PC-9 (cell line): ENCODE data around the gene RXYLT1.

Source experiments
- EZH2 ChIP-seq: fragments of 200-600 bp; sonication (generic); IDR thresholded peaks from 2 replicates; pipeline ENCODE4 v1.8.0; 2017; ENCODE audit warnings: antibody characterized with exemption, low read depth
- TF ChIP-seq, protein P1 (sequence below): fragments of 200-600 bp; sonication (generic); conservative IDR thresholded peaks from 2 replicates; pipeline ENCODE4 v1.6.1; 2017; ENCODE audit warnings: mixed run types, antibody characterized with exemption, mild to moderate bottlenecking, moderate library complexity

DNA sequence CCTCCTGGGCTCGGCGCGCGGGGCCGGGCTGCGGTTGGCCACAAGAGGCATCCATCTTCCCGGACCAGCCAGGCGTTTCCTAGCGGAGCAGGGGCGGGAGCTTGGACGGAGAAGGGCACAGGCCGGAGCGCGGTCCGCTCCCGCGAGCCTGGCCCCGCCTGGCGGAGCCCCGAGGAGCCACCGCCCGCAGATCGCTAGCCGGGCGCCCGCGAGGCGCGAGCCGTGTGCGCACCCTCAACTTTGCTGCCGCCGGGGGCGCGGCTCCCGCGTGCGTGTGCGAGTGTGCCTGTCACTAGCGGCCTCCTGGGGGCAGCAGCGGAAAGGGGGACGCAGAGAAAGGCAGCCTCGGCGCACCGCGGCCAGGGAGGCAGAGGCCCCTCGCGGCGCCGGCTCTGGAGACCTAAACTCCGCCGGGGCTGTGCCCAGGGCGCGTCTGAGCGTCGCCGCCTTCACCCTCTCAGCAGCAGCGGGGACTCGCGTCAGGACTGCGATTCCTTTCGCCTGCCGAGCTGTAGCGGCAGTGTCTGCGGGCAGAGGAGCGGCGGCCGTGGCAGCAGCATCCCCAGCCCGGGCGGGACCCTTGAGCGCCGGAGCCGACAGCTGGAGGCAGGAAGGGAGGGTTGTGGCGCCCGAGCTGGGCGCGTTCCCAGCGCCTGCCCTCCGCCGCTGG, 64.1 kb downstream of the RXYLT1 start:
- TF ChIP-seq, protein P1, sequence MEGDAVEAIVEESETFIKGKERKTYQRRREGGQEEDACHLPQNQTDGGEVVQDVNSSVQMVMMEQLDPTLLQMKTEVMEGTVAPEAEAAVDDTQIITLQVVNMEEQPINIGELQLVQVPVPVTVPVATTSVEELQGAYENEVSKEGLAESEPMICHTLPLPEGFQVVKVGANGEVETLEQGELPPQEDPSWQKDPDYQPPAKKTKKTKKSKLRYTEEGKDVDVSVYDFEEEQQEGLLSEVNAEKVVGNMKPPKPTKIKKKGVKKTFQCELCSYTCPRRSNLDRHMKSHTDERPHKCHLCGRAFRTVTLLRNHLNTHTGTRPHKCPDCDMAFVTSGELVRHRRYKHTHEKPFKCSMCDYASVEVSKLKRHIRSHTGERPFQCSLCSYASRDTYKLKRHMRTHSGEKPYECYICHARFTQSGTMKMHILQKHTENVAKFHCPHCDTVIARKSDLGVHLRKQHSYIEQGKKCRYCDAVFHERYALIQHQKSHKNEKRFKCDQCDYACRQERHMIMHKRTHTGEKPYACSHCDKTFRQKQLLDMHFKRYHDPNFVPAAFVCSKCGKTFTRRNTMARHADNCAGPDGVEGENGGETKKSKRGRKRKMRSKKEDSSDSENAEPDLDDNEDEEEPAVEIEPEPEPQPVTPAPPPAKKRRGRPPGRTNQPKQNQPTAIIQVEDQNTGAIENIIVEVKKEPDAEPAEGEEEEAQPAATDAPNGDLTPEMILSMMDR = peak; percentile 84
- no peak for TF ChIP-seq EZH2
